BE2C (cell line): ENCODE measurements around the gene DOCK1.

Source experiments
- DNase-seq: peaks from one replicate; pipeline ENCODE4 v3.0.0-alpha.2; 2020
- H3K27me3 ChIP-seq: fragments of 250-450 bp; sonication (Bioruptor Pico); 2 replicates; pipeline ENCODE4 v1.5.1; 2020; ENCODE audit warnings: mild to moderate bottlenecking
- H3K36me3 ChIP-seq: fragments of 250-450 bp; sonication (Bioruptor Pico); 2 replicates; pipeline ENCODE4 v1.5.1; 2020; ENCODE audit warnings: mild to moderate bottlenecking
- H3K4me1 ChIP-seq: fragments of 250-450 bp; sonication (Bioruptor Pico); 2 replicates; pipeline ENCODE4 v1.5.1; 2020
- H3K4me3 ChIP-seq: 2 replicates; pipeline ENCODE4 v1.5.1; 2011; ENCODE audit warnings: low read depth, low read length
- H3K9me3 ChIP-seq: fragments of 250-450 bp; sonication (Bioruptor Pico); 2 replicates; pipeline ENCODE4 v1.5.1; 2020
- TF ChIP-seq, protein P1 (sequence below): IDR thresholded peaks from 2 replicates; pipeline ENCODE4 v1.5.1; 2012; ENCODE audit warnings: mild to moderate bottlenecking, low read depth, low read length

DOCK1 gene

DNA sequence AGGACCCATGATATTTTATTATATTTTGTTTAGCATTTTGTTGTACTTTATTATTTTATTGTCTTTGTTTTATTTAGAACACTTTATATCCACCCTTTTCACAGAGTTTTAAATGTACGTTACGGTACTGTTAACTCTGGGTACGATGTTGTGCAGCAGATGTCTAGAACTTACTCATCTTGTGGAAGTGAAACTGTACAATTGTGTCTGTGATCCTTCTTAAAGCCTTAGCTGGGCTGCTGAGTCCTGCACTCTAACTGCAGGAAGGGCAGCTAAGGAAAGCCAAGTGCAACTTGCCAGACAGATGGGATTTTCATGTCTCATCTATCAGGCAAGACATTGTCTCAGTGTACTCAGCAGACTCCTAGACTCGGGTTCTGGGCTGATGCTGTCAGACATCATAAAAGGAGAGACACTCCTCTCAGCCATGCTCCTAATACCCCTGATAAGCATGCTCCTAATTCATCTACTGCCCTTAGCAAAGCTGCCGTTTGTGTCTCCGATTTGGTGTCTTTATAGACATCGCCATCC lies 305.8 kb downstream of the DOCK1 start:
- no peaks in the 10 kb centered on the region for H3K9me3 ChIP-seq
- no peaks in the 10 kb centered on the region for H3K4me1 ChIP-seq
- TF ChIP-seq, protein P1, sequence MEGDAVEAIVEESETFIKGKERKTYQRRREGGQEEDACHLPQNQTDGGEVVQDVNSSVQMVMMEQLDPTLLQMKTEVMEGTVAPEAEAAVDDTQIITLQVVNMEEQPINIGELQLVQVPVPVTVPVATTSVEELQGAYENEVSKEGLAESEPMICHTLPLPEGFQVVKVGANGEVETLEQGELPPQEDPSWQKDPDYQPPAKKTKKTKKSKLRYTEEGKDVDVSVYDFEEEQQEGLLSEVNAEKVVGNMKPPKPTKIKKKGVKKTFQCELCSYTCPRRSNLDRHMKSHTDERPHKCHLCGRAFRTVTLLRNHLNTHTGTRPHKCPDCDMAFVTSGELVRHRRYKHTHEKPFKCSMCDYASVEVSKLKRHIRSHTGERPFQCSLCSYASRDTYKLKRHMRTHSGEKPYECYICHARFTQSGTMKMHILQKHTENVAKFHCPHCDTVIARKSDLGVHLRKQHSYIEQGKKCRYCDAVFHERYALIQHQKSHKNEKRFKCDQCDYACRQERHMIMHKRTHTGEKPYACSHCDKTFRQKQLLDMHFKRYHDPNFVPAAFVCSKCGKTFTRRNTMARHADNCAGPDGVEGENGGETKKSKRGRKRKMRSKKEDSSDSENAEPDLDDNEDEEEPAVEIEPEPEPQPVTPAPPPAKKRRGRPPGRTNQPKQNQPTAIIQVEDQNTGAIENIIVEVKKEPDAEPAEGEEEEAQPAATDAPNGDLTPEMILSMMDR, result no peak
- H3K36me3 ChIP-seq, result no peaks in the 10 kb centered on the region
- H3K27me3 ChIP-seq, result no peaks in the 10 kb centered on the region
- no peak for DNase-seq
- H3K4me3 ChIP-seq, result no peak overlapping the region

DNA sequence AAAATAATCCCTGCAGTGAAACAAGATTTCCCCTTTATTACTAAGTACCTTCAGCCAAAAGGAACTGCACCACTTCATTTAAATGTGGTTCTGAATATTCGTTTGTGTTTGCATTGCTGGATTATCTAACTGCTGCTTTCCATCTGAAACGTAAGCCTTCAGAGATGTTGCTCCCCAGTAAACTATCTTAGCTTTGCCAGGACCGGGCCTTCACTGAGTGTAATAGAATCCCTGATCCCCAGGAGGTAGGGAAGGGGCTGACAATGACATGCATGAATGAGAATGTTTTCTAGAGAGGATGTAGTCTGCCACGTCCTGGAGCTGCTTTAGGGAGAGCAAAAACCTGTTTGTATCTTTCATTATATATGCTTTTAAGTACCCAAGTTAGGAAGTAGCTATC lies 310.6 kb downstream of the DOCK1 start:
- Histone ChIP-seq H3K27me3 (no peaks in the 10 kb centered on the region), H3K4me1 (no peaks in the 10 kb centered on the region), H3K36me3 (no peaks in the 10 kb centered on the region), H3K9me3 (no peaks in the 10 kb centered on the region), H3K4me3 (no peak overlapping the region)
- TF ChIP-seq, protein P1, result no peak
- no peak for DNase-seq

DNA sequence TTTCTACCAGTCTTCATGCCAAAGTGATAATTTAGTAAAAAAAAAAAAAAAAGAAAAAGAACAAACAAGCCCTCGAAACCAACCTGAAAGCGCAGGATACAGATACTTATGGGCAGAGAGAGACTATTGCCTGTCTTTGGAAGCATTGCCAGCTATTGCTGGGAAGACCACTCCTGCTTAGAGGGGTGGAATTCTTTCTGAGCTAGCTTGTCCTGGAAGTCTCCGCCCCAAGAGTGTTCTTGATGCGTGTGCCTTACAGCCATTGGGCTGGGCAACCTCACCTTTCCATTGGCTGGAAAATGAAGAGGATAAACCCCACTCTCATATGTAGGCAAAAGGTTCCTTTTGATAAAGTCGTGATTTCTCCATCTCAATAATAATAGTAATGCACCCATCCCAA lies 311.0 kb downstream of the DOCK1 start:
- H3K27me3 ChIP-seq, result no peaks in the 10 kb centered on the region
- DNase-seq, result no peak

DNA sequence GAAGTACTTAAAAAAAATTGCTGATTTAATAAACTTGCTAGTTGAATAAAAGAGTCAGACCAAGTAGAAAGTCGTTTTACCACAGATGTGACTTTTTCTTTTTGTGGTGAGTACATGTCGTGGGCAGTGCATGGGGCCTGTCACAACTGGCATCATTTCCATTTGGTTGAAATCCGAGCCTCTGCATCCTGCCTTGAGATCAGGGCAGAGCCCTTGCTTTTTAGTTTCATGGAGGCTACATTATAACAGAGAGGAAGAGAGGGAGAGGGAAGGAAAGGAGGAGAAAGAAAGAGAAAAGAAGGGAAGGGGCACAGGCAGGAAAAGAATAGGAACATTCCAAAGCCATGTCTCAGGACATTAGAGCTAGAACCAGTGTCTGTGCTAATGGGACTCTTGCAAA lies 311.6 kb downstream of the DOCK1 start:
- Histone ChIP-seq H3K36me3 (no peaks in the 10 kb centered on the region), H3K27me3 (no peaks in the 10 kb centered on the region), H3K9me3 (no peaks in the 10 kb centered on the region), H3K4me1 (no peaks in the 10 kb centered on the region), H3K4me3 (no peak overlapping the region)
- DNase-seq, result no peak
- TF ChIP-seq, protein P1, result no peak

More for the DNA sequence above, 311.0 kb downstream of the DOCK1 start:
- Histone ChIP-seq H3K9me3 (no peaks in the 10 kb centered on the region), H3K36me3 (no peaks in the 10 kb centered on the region), H3K4me1 (no peaks in the 10 kb centered on the region), H3K4me3 (no peak overlapping the region)
- TF ChIP-seq, protein P1, result no peak

DNA sequence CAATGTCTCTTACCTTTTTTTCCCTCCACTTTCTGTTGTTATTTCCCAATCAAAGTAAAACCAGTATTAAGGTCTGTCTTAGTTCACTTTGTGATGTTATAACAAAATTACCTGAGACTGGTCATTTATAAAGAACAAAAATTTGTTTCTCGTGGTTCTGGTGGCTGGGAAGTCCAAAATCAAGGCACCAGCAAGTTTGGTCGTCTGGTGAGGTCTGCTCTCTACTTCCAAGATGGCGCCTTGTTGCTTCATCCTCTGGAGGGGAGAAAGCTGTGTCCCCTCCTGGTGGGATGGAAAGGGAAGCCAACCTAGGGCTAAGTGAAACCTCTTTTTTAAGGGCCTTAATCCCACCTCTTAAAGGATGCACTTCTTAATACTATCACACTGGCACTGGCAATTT lies 313.4 kb downstream of the DOCK1 start:
- H3K4me1 ChIP-seq, result no peaks in the 10 kb centered on the region
- H3K9me3 ChIP-seq, result no peaks in the 10 kb centered on the region
- no peak overlapping the region for H3K4me3 ChIP-seq
- DNase-seq, result no peak
- no peaks in the 10 kb centered on the region for H3K36me3 ChIP-seq
- H3K27me3 ChIP-seq, result no peaks in the 10 kb centered on the region
- TF ChIP-seq, protein P1, result no peak

DNA sequence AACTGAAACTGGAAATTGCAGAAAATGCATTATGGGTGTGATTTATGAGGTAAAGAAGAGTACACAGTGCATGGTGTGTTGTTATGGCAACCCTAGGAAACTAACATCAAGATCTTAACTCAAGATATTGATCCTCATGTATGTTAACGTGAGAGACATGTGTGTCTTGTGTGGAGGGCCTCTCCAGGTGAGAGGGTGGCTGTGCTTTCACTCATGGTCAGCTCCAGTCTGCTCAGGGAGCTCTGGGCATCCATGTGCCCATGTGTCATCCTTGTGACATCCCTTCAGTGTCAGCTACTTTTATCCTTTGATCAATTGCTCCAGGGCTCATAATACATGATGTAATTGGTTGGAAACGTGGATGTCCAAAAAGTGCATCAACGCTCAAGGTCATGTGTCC lies 316.1 kb downstream of the DOCK1 start:
- TF ChIP-seq, protein P1, result no peak
- no peaks in the 10 kb centered on the region for H3K4me1 ChIP-seq
- H3K27me3 ChIP-seq, result no peaks in the 10 kb centered on the region
- no peaks in the 10 kb centered on the region for H3K9me3 ChIP-seq
- H3K36me3 ChIP-seq, result no peaks in the 10 kb centered on the region
- no peak for DNase-seq
- H3K4me3 ChIP-seq, result no peak overlapping the region
